Pulmonary artery endothelial cell (primary cell): ENCODE data around the gene KIF26A. TPM values are rescaled to one million over a fixed set of nuclear protein-coding genes. Genes with fewer than 3 reads are reported as not detected.

ENCODE experiments used
- total RNA-seq: library from RNA; depleted of rRNA; stranded (reverse); fragments of >200 nt; gene quantifications from 2 replicates; pipeline ENCODE4 v1.2.3, GENCODE V29; 2014

Gene KIF26A
- total RNA-seq, 1 donor from 2014 or later, result 13.4 TPM

Other genes with a start within 250 kb of the KIF26A start
- gene TDRD9, start 210.1 kb upstream of the KIF26A start, total RNA-seq, result 0.92 TPM in 2 replicates
- gene RD3L, start 196.1 kb upstream of the KIF26A start, total RNA-seq, result not detected in 2 replicates
- not detected in 2 replicates for gene ASPG, start 52.9 kb upstream of the KIF26A start, total RNA-seq